PC-3 (cell line): ENCODE data around the gene SYNGR2. TPM values are rescaled to one million over a fixed set of nuclear protein-coding genes. Genes with fewer than 3 reads are reported as not detected.

ENCODE experiments used
- ATAC-seq: fragments of 200-7000 bp; cut with Tn5 transposase; 2 replicates; pipeline ENCODE4 v1.9.1; 2020; ENCODE audit warnings: mild to moderate bottlenecking, moderate library complexity
- BruUV-seq: library from RNA; stranded (reverse); fragments of 400-500 nt; replicated peaks from 2 replicates; lab custom pipeline; 2021; lab: Mats Ljungman, UMichigan
- CTCF ChIA-PET: fragments of 300-600 bp; sonication (Branson Sonifier 250); formaldehyde crosslinking; loops from one replicate; lab custom pipeline; 2022; ENCODE audit warnings: antibody characterized with exemption; lab: Charles Lee
- POLR2A ChIA-PET: fragments of 300-600 bp; sonication (Branson Sonifier 250); formaldehyde crosslinking; loops from one replicate; lab custom pipeline; 2022; ENCODE audit warnings: antibody characterized with exemption; ENCODE audit not compliant: unreplicated experiment; lab: Charles Lee
- DNase-seq: peaks from one replicate; pipeline ENCODE4 v3.0.0-alpha.2; 2015
- H2AFZ ChIP-seq: fragments of 300-600 bp; sonication (generic); 2 replicates; pipeline ENCODE4 v1.6.0; 2016; ENCODE audit warnings: antibody characterized with exemption, low read length
- H3F3A ChIP-seq: fragments of 300-600 bp; sonication (generic); one replicate; pipeline ENCODE4 v1.6.0; 2017; ENCODE audit warnings: antibody characterized with exemption, low read length, control low read depth, mild to moderate bottlenecking; ENCODE audit not compliant: unreplicated experiment
- H3K27ac ChIP-seq: fragments of 300-600 bp; sonication (generic); 2 replicates; pipeline ENCODE4 v1.5.1; 2016; ENCODE audit warnings: mild to moderate bottlenecking, low read length
- H3K27me3 ChIP-seq: fragments of 300-600 bp; sonication (generic); 2 replicates; pipeline ENCODE4 v1.6.1; 2016; ENCODE audit warnings: low read length, mixed read lengths
- H3K36me3 ChIP-seq: fragments of 300-600 bp; sonication (generic); 2 replicates; pipeline ENCODE4 v1.6.1; 2016; ENCODE audit warnings: low read depth, mixed run types, low read length, mixed read lengths
- H3K4me1 ChIP-seq: fragments of 300-600 bp; sonication (generic); 2 replicates; pipeline ENCODE4 v1.5.1; 2016; ENCODE audit warnings: low read length; ENCODE audit not compliant: insufficient read depth
- H3K4me2 ChIP-seq: fragments of 300-600 bp; sonication (generic); 2 replicates; pipeline ENCODE4 v1.6.0; 2016; ENCODE audit warnings: low read length
- H3K4me3 ChIP-seq: fragments of 300-600 bp; sonication (generic); 2 replicates; pipeline ENCODE4 v1.5.1; 2016; ENCODE audit warnings: mild to moderate bottlenecking, low read length, mixed read lengths
- H3K79me2 ChIP-seq: fragments of 300-600 bp; sonication (generic); 2 replicates; pipeline ENCODE4 v1.6.1; 2017; ENCODE audit warnings: low read length, mixed read lengths
- H3K9ac ChIP-seq: fragments of 300-600 bp; sonication (generic); 2 replicates; pipeline ENCODE4 v1.6.0; 2016; ENCODE audit warnings: mild to moderate bottlenecking, low read length
- H3K9me2 ChIP-seq: fragments of 300-600 bp; sonication (generic); replicated peaks from 2 replicates; pipeline ENCODE4 v1.6.1; 2016; ENCODE audit warnings: mixed run types, low read length, mixed read lengths
- H3K9me3 ChIP-seq: fragments of 300-600 bp; sonication (generic); 2 replicates; pipeline ENCODE4 v1.6.1; 2016; ENCODE audit warnings: low read length, mixed read lengths
- H4K20me1 ChIP-seq: fragments of 300-600 bp; sonication (generic); 2 replicates; pipeline ENCODE4 v1.6.1; 2016; ENCODE audit warnings: low read length, mixed read lengths
- CTCF ChIP-seq: fragments of 300-600 bp; sonication (generic); conservative IDR thresholded peaks from 2 replicates; pipeline ENCODE4 v1.5.1; 2017; ENCODE audit warnings: antibody characterized with exemption, low read depth, mild to moderate bottlenecking, low read length
- EZH2 ChIP-seq: fragments of 300-600 bp; sonication (generic); IDR thresholded peaks from one replicate; pipeline ENCODE4 v1.6.1; 2017; ENCODE audit warnings: antibody characterized with exemption, mild to moderate bottlenecking, low read length; ENCODE audit not compliant: unreplicated experiment
- EZH2phosphoT487 ChIP-seq: fragments of 300-600 bp; sonication (generic); IDR thresholded peaks from 2 replicates; pipeline ENCODE4 v1.6.1; 2018; ENCODE audit warnings: mild to moderate bottlenecking, antibody characterized with exemption, low read length, borderline replicate concordance
- intact Hi-C: fragments of 100-400 bp; cut with micrococcal nuclease; formaldehyde crosslinking; loops from 2 replicates; pipeline ENCODE4 v1.9.0; 2023
- total RNA-seq: library from RNA; depleted of rRNA; stranded (reverse); fragments of >200 nt; gene quantifications from 2 replicates; pipeline ENCODE4 v1.2.3, GENCODE V29; 2014

Gene SYNGR2
- total RNA-seq, 1 experiment from 2014 or later: 213 TPM

- H2AFZ ChIP-seq: peak overlapping the region; percentile 11; the same call in 1 of the 2 replicates
- ChIA-PET POLR2A (no interaction called here), CTCF (interaction anchor here (0.6 kb wide), 2 partner anchors 10 to 1591 kb away, joined by 3 read pairs; no protein-coding TSS in a partner anchor)
- BruUV-seq: no TSS peak
- H3K4me3 ChIP-seq: no peak overlapping the region
- no peaks in the 10 kb centered on the region for H3K27me3 ChIP-seq
- H3K9me2 ChIP-seq: no peaks in the 10 kb centered on the region
- H3K4me1 ChIP-seq: peaks cover 10% of the 10 kb centered on the region
- ATAC-seq (peak; percentile 72), DNase-seq (peak; percentile 62)
- no peaks in the 10 kb centered on the region for H4K20me1 ChIP-seq
- intact Hi-C loops: no loop called here
- peak overlapping the region; percentile 1; the same call in 1 of the 2 replicates for H3K4me2 ChIP-seq
- no peaks in the 10 kb centered on the region for H3K9me3 ChIP-seq
- no peak for TF ChIP-seq EZH2phosphoT487
- no peak for TF ChIP-seq EZH2
- TF ChIP-seq CTCF: no peak
- no peak overlapping the region for H3K9ac ChIP-seq
- no peaks in the 10 kb centered on the region for H3K79me2 ChIP-seq
- no peaks in the 10 kb centered on the region for H3K36me3 ChIP-seq
- 0 out of 2 replicates have a peak overlapping the region, but pooled peaks have one; percentile 4 for H3K27ac ChIP-seq
- no peaks in the 10 kb centered on the region for H3F3A ChIP-seq
Observed at GRCh38 chr17:78151514-78152008, 16.8 kb upstream of the SYNGR2 start.

DNA sequence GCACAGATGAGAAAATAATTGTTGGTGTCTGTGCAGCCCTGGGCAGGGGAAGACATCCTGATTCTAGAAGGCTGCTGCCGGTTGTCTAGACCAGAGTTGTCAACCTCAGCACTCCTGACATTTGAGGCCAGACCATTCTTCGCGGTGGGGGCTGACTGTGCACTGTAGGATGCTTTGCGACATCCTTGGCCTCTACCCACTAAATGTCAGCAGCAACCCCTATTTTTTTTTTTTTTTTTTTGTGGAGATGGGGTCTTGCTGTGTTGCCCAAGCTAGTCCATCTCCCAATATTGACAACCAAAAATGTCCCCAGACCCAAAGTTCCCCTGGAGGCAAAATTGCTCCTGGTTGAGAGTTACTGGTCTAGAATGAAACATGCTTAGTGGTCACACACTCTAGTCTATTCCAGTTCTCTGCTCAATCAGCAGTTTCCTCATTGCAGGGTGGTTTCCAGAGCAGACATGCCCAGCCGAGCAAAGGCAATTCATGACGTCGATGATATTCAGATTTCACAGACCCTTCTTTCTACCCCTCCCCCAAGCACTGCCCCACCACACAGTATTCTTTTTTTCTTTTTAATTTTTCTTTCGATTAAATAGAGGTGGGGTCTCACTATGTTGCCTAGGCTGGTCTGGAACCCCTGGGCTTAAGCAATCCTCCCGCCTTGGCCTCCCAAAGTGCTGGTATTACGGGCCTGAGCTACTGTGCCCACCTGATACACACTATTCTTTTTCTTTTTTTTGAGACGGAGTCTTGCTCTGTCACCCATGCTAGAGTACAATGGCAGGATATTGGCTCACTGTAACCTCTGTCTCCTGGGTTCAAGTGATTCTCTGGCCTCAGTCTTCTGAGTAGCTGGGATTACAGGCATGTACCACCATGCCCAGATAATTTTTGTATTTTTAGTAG, 13.2 kb upstream of the SYNGR2 start:
- TF ChIP-seq EZH2 (no peak), EZH2phosphoT487 (no peak), CTCF (no peak)
- ChIA-PET CTCF (no interaction called here), POLR2A (no interaction called here)
- no TSS peak for BruUV-seq
- Histone ChIP-seq H3K9ac (no peak overlapping the region), H3K79me2 (no peaks in the 10 kb centered on the region), H4K20me1 (no peaks in the 10 kb centered on the region), H3F3A (no peaks in the 10 kb centered on the region), H3K27ac (no peak overlapping the region), H3K9me3 (no peaks in the 10 kb centered on the region), H3K36me3 (no peaks in the 10 kb centered on the region), H3K4me2 (no peak overlapping the region), H3K4me1 (peaks cover 19% of the 10 kb centered on the region), H3K9me2 (no peaks in the 10 kb centered on the region), H3K27me3 (no peaks in the 10 kb centered on the region), H3K4me3 (no peak overlapping the region), H2AFZ (no peak overlapping the region)
- ATAC-seq (no peak), DNase-seq (no peak)
- intact Hi-C loops: no loop called here
